Stimulated activated CD4-positive, alpha-beta T cell treated with anti-CD3 and anti-CD28 coated beads, Interleukin-4, amount 100 ng/mL, for 48 hours (primary cell): Measurements from ENCODE around the gene SIGLECL1.

Source experiments
- DNase-seq, 2 donors: peaks; one replicate each; pipeline ENCODE4 v3.0.0-alpha.2; 2020; ENCODE audit warnings: low read depth in 2 of 2

Gene SIGLECL1

GRCh38 chr19:51252306-51253079 is 1.6 kb downstream of the SIGLECL1 start:
- no peak for DNase-seq

GRCh38 chr19:51253088-51253806 is 2.4 kb downstream of the SIGLECL1 start:
- no peak for DNase-seq

DNA sequence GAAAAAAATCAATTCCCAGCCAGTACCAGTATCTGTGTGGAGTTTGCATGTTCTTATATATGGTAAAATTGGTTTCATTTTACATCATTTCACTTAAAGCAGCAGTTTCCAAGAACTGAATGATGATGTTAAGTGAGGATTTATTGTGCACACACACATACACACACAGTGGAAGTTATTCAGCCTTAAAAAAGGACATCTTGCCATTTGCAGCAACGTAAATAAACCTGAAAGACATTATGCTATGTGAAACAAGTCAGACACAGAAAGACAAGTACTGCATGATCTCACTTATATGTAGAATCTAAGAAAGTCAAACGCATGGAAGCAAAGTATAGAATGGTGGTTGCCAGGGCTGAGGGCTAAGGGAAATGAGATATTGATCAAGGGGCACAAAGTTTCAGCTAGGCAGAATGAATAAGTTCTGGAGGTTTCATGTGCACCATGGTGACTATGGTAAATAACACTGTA is 5.3 kb downstream of the SIGLECL1 start:
- DNase-seq, result no peak

DNA sequence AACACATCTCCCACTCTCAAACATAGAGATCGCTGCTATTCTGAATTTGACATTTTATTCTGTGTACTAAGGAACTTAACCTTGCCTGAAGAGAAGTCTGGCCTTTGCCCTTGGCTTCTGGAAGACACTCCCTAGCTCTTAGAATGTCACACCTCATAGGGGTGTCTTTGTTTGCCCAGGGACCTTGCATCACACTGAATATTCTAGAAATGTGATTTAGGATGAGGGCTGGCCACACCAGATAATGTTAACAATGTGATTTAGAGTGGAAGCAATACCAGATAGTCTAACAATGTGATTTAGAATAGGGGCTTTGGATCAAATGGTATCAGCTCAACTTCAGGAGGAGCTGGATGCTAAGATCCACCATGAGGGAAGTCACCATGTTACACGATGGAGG is 6.6 kb downstream of the SIGLECL1 start:
- DNase-seq, result no peak

DNA sequence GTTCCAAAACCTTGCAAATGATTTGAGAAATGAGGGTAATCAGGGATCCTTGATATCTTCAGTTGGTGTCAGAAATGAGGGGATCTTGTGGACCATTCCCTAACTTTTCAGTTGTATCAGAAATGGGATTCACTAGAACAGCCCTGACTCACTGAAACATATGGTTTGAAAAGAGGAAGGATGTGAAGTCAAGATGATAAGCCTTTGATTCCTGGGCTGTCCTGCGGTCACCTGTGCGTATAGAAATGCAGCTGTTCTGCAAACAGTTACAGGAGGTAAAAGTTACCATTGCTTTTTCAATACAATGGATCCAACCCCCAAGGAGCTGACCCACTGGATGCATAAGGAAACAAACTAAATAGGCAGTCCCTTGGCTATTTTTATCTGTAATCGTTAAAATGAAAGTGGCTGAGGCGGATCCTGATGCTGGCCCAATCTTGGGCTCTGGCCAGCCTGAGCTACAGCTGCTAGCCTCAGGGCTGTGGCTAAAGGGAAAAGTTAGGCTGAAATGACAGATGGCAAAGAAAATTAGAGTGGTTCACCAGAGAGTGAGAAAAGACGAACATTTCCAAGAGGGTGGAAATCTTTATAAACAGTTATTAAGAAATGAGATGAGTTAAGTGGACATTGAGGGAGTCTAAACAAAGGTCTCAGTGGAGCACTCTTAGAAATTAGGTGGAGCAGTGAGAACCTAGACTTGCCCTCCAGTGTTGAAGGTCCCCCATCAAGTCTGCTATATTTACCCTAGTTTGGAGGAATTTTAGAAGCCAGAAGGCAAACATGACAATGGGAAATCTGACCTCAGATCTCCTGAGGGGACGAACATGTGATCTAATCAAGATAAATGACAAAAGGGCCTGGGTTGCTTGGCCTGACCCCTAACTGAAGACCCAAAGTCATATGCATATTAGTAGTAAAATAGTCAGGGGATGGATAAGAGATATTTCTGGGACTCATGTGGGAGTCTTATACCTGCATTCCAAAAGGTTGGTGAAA is 7.6 kb downstream of the SIGLECL1 start:
- DNase-seq, result no peak

- peak; percentile 11 to 30 for DNase-seq
These were observed 8.7 kb downstream of the SIGLECL1 start for GRCh38 chr19:51259348-51260245.

- no peak for DNase-seq
These were observed 12.9 kb downstream of the SIGLECL1 start for GRCh38 chr19:51263808-51264207.

- DNase-seq, result no peak
These were observed 20.2 kb downstream of the SIGLECL1 start for GRCh38 chr19:51271067-51271466.

DNA sequence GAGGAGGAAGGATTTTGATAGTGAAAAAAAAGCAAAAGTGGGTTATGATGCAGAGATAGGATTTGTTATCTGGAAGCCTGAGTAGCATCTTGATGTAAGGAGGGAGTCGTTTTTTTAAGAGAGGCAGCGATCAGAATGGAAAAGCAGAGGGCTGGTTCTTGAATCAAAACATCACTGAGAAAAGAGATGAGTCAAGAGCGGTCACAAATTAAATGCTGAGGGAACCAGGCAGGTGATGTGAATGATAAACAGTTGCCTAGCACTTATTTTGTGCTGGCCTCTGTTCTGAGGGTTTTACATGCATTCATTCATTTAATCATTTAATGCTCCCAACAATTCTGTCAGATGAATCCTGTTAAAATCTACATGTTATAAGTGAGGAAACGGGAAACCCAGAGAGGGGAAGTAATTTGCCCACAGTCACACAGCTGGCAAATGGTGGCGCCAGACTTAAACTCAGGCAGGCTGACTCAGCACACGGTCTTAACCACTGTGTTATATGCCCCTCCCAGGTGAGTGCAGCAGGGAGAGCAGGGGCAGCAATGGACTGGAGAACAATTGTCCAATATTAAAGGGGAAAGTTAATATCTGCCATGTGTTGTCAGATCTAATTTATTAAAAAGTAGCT is 21.4 kb downstream of the SIGLECL1 start:
- peak in 1 of 2 donors; percentile 6 for DNase-seq

DNA sequence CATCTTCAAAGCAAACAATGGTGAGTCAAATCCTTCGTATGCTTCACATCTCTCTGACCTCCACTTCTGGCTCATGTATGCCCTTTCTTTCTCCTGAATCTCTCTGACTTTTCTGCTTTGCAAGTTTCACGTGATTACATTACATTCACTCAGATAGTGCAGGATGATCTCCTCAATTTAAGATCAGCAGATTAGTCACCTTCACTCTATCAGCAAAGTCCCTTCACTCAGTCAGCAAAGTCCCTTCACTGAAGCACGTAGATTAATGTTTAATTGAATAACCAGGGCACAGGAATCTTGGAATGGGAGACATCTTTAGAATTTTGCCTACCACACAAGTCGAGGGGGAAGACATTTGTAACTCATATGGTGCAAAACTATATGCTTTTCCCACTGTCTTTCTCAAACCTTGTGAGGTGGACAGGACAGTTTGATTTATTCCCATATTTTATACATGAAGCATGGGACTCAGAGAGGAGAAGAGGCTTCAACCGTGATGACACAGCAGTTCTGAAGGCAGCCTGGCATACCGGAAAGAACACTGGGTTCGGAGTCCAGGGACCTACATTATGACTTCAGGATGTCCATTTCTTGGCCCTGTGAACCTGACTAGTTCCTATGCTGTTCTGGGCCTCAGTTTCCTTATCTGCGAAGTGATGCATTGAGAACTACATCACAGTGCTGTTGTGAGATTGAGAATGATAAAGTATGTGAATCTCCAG is 23.3 kb downstream of the SIGLECL1 start:
- DNase-seq, result no peak

DNA sequence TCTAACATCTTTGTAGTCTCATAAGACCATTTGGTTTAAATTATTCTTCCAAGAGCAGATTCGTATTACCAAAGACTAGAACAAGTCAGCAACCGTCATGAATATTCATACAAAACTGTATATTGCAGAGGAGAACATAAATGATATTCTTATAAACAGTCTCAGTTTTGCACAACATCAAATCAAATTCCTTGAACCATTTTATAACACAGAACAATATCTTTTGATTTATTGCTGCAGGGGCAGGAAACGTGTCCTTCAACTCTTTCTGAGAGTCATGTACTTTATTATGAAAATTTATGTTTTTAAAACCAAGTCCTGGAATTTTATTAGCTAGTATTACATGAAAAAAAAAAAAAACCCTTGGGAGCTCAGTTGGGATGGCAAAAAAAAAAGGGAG is 26.2 kb downstream of the SIGLECL1 start:
- DNase-seq, result no peak

- no peak for DNase-seq
These were observed 31.5 kb downstream of the SIGLECL1 start for GRCh38 chr19:51282335-51282734.

GRCh38 chr19:51285682-51286081 is 34.8 kb downstream of the SIGLECL1 start:
- DNase-seq, result no peak

- no peak for DNase-seq
These were observed 38.8 kb downstream of the SIGLECL1 start for GRCh38 chr19:51289635-51290034.

DNA sequence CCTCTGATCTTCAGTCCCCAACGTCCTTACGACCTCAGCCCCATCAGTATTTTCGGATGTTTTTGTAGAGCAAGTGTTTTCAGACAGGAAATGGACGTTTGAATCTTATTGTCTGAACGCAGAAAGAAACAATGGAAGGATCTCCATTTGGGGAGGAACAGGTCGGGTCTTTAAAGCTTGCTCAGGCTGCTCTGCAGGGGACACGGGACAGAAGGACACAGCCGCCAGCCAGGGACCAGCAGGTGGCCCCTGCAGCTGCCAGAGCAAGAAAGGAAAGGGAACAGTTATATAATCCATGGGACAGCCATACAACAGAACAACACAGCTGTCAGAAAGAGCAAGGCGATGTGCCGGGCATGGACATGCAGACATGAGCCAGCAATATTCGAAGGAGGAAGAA is 42.1 kb downstream of the SIGLECL1 start:
- no peak for DNase-seq

DNA sequence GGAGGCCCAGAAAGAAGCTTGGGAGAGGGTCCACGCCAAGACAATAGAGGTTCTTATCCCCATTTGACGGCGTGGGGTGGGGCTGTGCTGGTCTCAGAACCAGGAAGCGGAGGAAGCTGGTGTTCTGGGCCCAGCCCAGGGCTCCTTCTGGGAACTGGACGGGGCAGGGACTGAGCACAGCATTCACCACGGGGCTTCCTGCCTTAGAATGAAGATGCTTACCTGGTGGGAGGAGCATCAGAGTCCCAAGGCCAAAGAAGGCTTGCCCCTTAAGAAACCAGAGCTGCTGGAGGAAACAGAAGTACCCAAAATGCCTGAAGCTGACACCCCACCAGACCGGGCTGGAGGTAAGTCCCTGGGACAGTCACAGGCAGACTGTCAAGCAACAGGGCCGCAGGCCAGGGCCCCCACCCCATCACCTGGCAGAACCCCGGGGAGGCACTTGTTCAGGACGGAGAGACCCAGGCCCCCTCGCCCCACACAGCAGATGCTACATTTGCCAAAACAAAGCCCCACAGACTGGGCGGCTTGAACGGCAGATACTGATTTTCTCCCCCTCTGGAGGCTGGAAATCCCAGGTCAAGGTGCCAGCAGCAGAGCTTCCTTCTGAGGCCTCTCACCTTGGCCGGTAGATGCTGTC is 42.8 kb downstream of the SIGLECL1 start:
- DNase-seq, result no peak

DNA sequence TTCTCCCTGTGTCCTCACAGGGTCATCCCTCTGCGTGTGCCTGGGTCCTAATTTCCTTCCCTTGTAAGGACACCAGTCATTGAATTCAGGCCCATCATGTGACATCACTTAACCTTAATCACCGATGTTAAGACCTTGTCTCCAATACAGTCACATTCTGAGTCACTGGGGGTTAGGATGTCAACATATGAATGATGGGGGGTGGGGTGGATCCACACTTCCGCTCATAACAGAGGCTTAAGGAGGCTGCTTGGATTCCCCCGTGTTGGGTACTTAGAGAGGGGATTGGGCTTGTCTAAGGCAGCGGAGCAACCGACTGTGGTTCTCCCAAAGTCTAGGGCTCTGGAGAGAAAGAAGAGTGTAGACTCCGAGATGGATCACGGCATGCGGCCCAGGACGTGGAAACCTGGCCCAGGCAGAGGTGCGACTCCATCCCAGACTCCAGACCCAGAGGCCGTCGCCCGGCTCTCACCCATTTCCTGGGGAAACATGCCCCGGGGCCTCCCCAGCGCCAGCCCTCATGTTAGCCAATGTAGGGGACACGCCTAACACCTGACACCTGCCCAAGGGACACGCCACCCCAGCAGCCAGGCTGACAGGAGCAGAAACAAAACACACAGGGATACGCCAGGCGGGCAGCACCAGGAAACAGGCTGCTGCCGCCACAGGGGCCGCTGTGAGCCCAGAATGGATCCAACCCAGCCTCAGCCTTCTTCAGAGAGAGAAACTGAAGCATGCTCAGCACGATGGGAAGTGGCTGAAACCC is 43.5 kb downstream of the SIGLECL1 start:
- DNase-seq, result no peak

GRCh38 chr19:51294977-51295375 is 44.1 kb downstream of the SIGLECL1 start:
- DNase-seq, result no peak
